Keratinocyte (primary cell): Measurements from ENCODE around the gene CACNA1C. TPM values are rescaled to one million over a fixed set of nuclear protein-coding genes. Genes with fewer than 3 reads are reported as not detected.

Experiments
- DNase-seq: peaks from one replicate; pipeline ENCODE4 v3.0.0-alpha.2; 2011; ENCODE audit warnings: low read depth, missing footprints, low spot score
- FAIRE-seq: peaks from 2 replicates; lab custom pipeline; 2011; peaks lifted over from hg19 to GRCh38; lab: Jason Lieb, UNC
- H2AFZ ChIP-seq: 2 replicates; pipeline ENCODE4 v1.6.0; 2012; ENCODE audit warnings: low read length, control low read depth, inconsistent platforms; ENCODE audit not compliant: control insufficient read depth
- H3K27ac ChIP-seq: 2 replicates; pipeline ENCODE4 v1.5.1; 2011; ENCODE audit warnings: low read length; ENCODE audit not compliant: control insufficient read depth, insufficient read depth
- H3K27me3 ChIP-seq: 3 replicates; pipeline ENCODE4 v1.6.0; 2011; ENCODE audit warnings: low read length; ENCODE audit not compliant: control insufficient read depth, insufficient read depth; ENCODE audit errors: extremely low read depth
- H3K36me3 ChIP-seq, 2 experiments: 2 replicates in 1 of 2; 3 replicates in 1 of 2; pipeline ENCODE4 v1.5.1; 2011; ENCODE audit warnings: low read length in 2 of 2, mild to moderate bottlenecking in 1 of 2; ENCODE audit not compliant: control insufficient read depth in 2 of 2, insufficient read depth in 2 of 2; ENCODE audit errors: extremely low read depth in 1 of 2
- H3K4me1 ChIP-seq: 3 replicates; pipeline ENCODE4 v1.5.1; 2011; ENCODE audit warnings: low read length; ENCODE audit not compliant: control insufficient read depth, insufficient read depth; ENCODE audit errors: extremely low read depth
- H3K4me2 ChIP-seq: 3 replicates; pipeline ENCODE4 v1.6.0; 2011; ENCODE audit warnings: low read depth, low read length; ENCODE audit not compliant: control insufficient read depth, insufficient read depth; ENCODE audit errors: extremely low read depth
- H3K4me3 ChIP-seq, 3 experiments: fragments of 200-600 bp in 1 of 3; sonication (generic) in 1 of 3; 2 replicates in 2 of 3; 3 replicates in 1 of 3; pipeline ENCODE4 v1.5.1; 2011 to 2016; ENCODE audit warnings: low read length in 3 of 3, mild to moderate bottlenecking in 3 of 3, control low read depth in 2 of 3, inconsistent platforms in 1 of 3, low read depth in 1 of 3, mixed read lengths in 1 of 3, mixed run types in 1 of 3, moderate library complexity in 1 of 3; ENCODE audit not compliant: control insufficient read depth in 2 of 3, insufficient read depth in 2 of 3; ENCODE audit errors: extremely low read depth in 1 of 3
- H3K79me2 ChIP-seq: 2 replicates; pipeline ENCODE4 v1.6.0; 2012; ENCODE audit warnings: low read length; ENCODE audit not compliant: control insufficient read depth, insufficient read depth
- H3K9ac ChIP-seq: 3 replicates; pipeline ENCODE4 v1.6.0; 2011; ENCODE audit warnings: low read length; ENCODE audit not compliant: control insufficient read depth, insufficient read depth; ENCODE audit errors: extremely low read depth
- H3K9me1 ChIP-seq: 3 replicates; pipeline ENCODE4 v1.6.0; 2011; ENCODE audit warnings: low read length; ENCODE audit not compliant: control insufficient read depth, insufficient read depth; ENCODE audit errors: extremely low read depth
- H3K9me3 ChIP-seq: 2 replicates; pipeline ENCODE4 v1.5.1; 2012; ENCODE audit warnings: low read depth, low read length; ENCODE audit not compliant: control insufficient read depth
- H4K20me1 ChIP-seq: 3 replicates; pipeline ENCODE4 v1.6.0; 2011; ENCODE audit warnings: low read length; ENCODE audit not compliant: control insufficient read depth, insufficient read depth; ENCODE audit errors: extremely low read depth
- CTCF ChIP-seq, 3 experiments: IDR thresholded peaks in 1 of 3; conservative IDR thresholded peaks in 1 of 3; optimal IDR thresholded peaks in 1 of 3; 2 replicates in 2 of 3; 3 replicates in 1 of 3; pipeline versions ENCODE3 to v1.5.1; 2011; ENCODE audit warnings: low read length in 3 of 3, mild to moderate bottlenecking in 3 of 3, moderate library complexity in 2 of 3, control low read depth in 1 of 3, inconsistent platforms in 1 of 3; ENCODE audit not compliant: insufficient read depth in 2 of 3; ENCODE audit errors: extremely low read depth in 1 of 3
- EZH2 ChIP-seq: IDR thresholded peaks from one replicate; pipeline ENCODE4 v1.6.1; 2012; ENCODE audit warnings: inconsistent platforms, mild to moderate bottlenecking, low read length, moderate library complexity
- dilution Hi-C: fragments of 300-500 bp; cut with MboI; formaldehyde crosslinking; loops from one replicate; pipeline ENCODE4 v1.7.0; 2020; ENCODE audit warnings: low sequenced_read_pairs; ENCODE audit not compliant: extremely low pct_ligation_motif_present
- polyA plus RNA-seq, 5 experiments: library from polyadenylated mRNA; depleted of rRNA in 3 of 5; stranded (reverse) in 3 of 5; stranded (forward) in 1 of 5; unstranded in 1 of 5; fragments of >200 nt; gene quantifications; 1 replicate in 1 of 5; 2 replicates in 3 of 5; 3 replicates in 1 of 5; pipeline versions ENCODE4 v1.2.1 to v1.2.3, GENCODE V29; 2011 to 2012; ENCODE audit warnings: missing spikeins in 2 of 5, low read depth in 1 of 5, low replicate concordance in 1 of 5

CACNA1C gene
- polyA plus RNA-seq, 1 donor (not counting 4 experiments of a cell fraction or from before 2014, with no cell fraction given), result not detected

DNA sequence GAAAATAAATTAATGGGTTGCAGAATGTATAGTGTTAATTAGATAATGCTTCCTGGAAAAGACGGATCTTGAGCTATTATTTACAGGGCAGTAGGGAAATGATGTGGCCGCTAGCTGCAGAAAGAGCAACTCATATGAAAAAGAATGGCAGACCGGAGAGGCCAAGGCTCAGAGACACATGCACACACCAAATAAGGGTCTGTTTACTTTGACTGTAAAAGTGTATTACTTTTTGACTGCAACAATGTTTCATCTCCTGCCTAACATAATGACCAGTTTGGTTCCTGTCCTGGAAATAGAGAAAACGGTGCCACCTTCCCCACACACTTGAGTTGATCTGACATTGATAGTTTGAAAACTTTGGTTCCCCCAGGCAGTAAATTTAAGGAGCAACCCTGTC, 290.9 kb downstream of the CACNA1C start:
- Histone ChIP-seq H3K36me3 (no peaks in the 10 kb centered on the region), H3K79me2 (no peaks in the 10 kb centered on the region), H3K9me3 (no peaks in the 10 kb centered on the region), H2AFZ (no peak overlapping the region), H3K4me2 (no peak overlapping the region), H3K27ac (no peak overlapping the region), H4K20me1 (no peaks in the 10 kb centered on the region), H3K9ac (no peak overlapping the region), H3K4me3 (no peak overlapping the region), H3K27me3 (no peaks in the 10 kb centered on the region), H3K9me1 (no peaks in the 10 kb centered on the region), H3K4me1 (no peaks in the 10 kb centered on the region)
- no peak for FAIRE-seq
- no peak for TF ChIP-seq EZH2
- no peak for TF ChIP-seq CTCF (optimal IDR thresholded peaks at IDR 0.05 in 1 of 3, IDR thresholded peaks at IDR 0.05 in 1 of 3, conservative IDR thresholded peaks at IDR 0.05 in 1 of 3; ENCODE audit: extremely low read depth in 1 of 3, insufficient read depth in 2 of 3, low read length in 3 of 3)
- dilution Hi-C loops, result no loop called here
- DNase-seq, result no peak

DNA sequence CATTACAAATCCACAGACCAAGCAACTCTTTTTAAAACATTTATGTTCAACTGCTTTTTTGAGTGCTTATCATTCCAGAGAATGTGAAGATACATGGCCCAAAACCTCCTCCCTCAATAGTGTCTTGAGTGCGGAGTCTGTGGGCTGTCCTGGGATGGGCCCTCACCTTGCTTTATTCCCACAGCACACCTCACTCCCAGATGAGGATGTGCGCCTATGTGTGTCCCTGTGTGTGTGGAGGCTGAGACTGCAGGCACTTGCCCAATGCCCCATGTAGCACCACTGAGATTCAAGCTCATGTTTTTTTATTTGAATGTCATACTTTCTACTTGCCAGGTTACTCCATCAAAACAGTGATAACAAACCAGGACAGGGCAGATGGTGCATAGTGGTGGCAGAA, 291.7 kb downstream of the CACNA1C start:
- Histone ChIP-seq H3K9me1 (no peaks in the 10 kb centered on the region), H3K79me2 (no peaks in the 10 kb centered on the region), H3K4me3 (no peak overlapping the region), H3K36me3 (no peaks in the 10 kb centered on the region), H3K9me3 (no peaks in the 10 kb centered on the region), H3K27me3 (no peaks in the 10 kb centered on the region), H2AFZ (no peak overlapping the region), H3K27ac (no peak overlapping the region), H3K9ac (no peak overlapping the region), H4K20me1 (no peaks in the 10 kb centered on the region), H3K4me1 (no peaks in the 10 kb centered on the region), H3K4me2 (no peak overlapping the region)
- dilution Hi-C loops, result no loop called here
- TF ChIP-seq CTCF (optimal IDR thresholded peaks at IDR 0.05 in 1 of 3, IDR thresholded peaks at IDR 0.05 in 1 of 3, conservative IDR thresholded peaks at IDR 0.05 in 1 of 3; ENCODE audit: extremely low read depth in 1 of 3, insufficient read depth in 2 of 3, low read length in 3 of 3), result no peak
- no peak for TF ChIP-seq EZH2
- DNase-seq (no peak), FAIRE-seq (no peak)
